Fibroblast of lung (primary cell): ENCODE data around the gene MYH15.

Source experiments
- EZH2 ChIP-seq: IDR thresholded peaks from 2 replicates; pipeline ENCODE4 v1.5.1; 2012; ENCODE audit warnings: low read length, control low read depth, mild to moderate bottlenecking; ENCODE audit errors: missing control alignments
- TF ChIP-seq, protein P1 (sequence below), 2 donors: IDR thresholded peaks in 1 of 2; conservative IDR thresholded peaks in 1 of 2; 1 replicate in 1 of 2; 2 replicates in 1 of 2; pipeline ENCODE4 v1.5.1; 2011 to 2012; ENCODE audit warnings: low read length in 2 of 2, control low read depth in 1 of 2, inconsistent platforms in 1 of 2, low read depth in 1 of 2, mild to moderate bottlenecking in 1 of 2

GRCh38 chr3:108511490-108511889, 1.1 kb upstream of the MYH15 start:
- no peak for TF ChIP-seq EZH2
- TF ChIP-seq, protein P1, sequence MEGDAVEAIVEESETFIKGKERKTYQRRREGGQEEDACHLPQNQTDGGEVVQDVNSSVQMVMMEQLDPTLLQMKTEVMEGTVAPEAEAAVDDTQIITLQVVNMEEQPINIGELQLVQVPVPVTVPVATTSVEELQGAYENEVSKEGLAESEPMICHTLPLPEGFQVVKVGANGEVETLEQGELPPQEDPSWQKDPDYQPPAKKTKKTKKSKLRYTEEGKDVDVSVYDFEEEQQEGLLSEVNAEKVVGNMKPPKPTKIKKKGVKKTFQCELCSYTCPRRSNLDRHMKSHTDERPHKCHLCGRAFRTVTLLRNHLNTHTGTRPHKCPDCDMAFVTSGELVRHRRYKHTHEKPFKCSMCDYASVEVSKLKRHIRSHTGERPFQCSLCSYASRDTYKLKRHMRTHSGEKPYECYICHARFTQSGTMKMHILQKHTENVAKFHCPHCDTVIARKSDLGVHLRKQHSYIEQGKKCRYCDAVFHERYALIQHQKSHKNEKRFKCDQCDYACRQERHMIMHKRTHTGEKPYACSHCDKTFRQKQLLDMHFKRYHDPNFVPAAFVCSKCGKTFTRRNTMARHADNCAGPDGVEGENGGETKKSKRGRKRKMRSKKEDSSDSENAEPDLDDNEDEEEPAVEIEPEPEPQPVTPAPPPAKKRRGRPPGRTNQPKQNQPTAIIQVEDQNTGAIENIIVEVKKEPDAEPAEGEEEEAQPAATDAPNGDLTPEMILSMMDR (conservative IDR thresholded peaks at IDR 0.05 in 1 of 2, IDR thresholded peaks at IDR 0.05 in 1 of 2; ENCODE audit: low read depth in 1 of 2, low read length in 2 of 2): no peak
